A172 (cell line): ENCODE results near the gene VPS37D. TPM values are rescaled to one million over a fixed set of nuclear protein-coding genes. Genes with fewer than 3 reads are reported as not detected.
"Not testable (repeated sequence)": the region's sequence is repeated elsewhere in the genome, so short reads cannot be mapped to it uniquely, and the experiment has no call there.

ENCODE experiments used
- DNase-seq: peaks from one replicate; pipeline ENCODE4 v3.0.0-alpha.2; 2015; ENCODE audit warnings: low spot score
- total RNA-seq: library from RNA; depleted of rRNA; stranded (reverse); fragments of >200 nt; shearing (Covaris generic); gene quantifications from 2 replicates; pipeline ENCODE4 v1.2.3, GENCODE V29; 2014; rRNA removed

VPS37D gene
- total RNA-seq, 1 experiment from 2014 or later = 8.3 TPM

DNA sequence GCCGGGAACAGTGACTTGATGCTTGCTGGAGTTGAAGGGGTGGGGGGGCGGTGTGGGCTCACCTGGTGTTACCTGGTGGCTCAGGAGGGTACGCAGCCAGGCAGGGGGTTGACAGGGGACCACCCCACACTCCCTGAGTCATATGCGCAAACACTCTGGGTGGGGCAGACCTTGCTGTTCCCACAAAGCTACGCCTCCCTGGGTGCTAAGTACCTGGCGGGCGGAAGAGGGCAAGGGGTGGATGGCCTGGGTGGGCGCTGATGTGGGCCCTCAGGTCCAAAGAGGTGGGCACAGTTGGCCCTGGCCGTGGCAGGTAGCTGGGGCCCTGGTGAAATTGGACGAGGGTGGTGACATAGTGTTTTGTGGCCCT lies 37.9 kb downstream of the VPS37D start:
- peak; percentile 71 for DNase-seq

DNA sequence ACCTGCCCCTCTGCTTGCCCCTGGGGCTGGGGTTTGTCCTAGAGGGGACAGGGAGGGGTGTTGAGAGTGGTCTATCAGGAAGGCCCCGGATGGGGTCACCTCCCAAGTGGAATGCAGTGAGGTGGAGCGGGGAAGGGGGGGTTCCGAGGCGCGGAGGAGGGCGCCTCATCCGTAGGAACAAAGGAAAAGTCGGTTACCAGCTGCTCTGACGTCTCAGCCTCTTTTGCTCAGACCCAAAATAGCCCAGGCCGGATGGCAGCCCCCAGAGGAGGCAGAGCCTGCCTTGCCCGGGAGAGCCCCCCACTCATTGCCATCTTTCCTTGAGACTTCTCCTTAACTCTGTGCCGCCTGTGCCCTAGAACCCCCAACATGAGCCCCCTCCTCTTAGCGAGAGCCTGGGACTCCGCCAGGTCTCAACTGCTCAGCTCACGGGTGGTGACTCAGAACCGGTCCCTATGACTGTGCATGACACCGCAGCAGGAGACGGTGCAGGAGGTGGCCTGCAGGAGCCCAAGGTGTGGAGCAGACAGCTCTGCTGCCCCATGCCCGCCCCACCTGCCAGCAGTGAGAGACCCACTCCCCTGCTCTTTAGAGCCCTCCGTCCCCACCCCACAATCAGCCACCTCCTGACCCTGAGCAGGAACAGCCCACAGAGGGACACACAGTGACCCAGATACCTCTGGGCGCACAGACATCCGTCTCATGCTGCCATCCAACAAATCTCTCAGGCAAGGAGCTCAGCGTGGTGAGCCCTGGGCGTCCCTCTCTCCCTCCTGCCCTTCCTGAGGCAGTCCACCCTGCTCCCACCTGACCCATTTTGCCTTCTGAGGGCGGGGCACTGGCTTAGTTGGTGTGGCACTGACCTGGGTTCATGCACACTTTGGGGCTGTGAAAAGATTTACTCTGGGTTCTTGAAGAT lies 38.8 kb downstream of the VPS37D start:
- DNase-seq = peak; percentile 90

DNA sequence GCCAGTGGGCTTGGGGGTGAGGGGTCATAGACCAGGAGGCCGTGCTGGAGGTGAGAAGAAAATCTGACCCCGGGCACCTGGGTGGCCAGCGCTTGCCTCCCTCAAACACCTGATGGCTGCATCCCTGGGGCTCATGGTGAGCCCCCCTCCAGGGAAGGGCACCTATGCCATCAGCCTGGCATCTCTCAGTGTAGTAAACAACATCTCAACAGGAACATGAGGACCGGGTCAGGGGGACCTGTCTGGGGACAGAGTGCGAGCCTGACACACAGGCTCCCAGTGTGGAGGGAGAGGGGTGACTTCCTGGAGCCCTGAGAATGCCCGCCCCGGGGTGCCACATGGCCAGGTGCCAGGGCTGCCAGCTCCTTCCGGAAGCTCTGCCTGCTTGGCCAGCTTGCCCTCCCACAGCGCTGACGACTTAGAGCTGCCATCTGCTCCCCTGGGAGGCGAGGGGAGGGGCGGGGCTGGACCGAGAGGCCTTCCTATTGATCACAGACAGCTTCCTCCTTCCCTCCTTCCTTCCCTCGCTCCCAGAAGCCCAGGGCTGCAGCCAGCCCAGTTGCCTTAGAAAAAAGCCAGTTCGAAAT lies 39.5 kb downstream of the VPS37D start:
- DNase-seq = peak; percentile 100

DNA sequence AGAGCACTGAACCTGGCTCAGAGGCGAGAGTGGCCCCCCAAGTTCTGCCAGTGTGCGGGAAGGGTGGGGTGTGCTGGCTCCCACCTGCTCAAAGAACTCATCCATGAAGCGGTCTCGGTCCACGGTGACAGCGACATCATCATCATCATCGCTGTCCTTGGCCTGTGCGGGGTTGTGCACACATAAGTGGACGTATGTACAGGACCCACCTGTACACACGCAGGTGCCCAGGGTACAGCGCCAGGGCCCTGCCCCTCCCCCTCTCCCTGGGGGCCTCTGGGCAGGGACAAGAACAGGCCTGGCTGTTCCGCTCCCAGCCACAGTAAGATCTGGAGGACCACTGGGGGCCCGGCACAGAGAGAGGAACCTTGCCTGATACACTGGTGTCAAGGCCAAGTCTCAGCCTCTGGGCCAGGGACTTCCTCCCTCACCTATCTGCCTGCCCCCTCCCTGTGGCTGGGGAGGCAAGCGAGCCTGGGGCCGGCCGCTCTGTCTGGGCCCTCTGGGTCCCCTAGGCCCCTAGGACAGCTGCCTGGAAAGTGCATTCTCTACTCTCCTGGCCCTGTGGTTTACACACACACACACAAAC lies 41.4 kb downstream of the VPS37D start:
- no peak for DNase-seq

DNA sequence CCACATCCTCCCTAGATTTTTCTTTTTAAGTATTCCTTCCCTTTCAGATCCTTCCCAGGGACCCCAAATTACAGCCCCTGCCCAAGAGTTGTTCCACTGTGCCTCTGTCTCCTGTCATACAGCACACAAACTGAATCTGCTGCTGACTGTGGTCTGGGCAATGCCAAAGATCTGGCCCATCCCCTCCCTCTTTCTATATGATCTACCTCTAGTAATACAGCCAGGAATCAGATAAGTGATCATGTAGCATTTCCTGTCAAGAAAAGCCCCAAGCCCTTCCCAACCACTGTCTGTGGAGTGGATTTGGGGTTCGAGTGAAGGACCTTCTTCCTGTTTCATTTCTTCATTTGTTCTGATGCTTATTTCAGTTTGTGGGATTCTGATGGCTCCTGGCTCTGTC lies 45.1 kb downstream of the VPS37D start:
- DNase-seq = no peak

DNA sequence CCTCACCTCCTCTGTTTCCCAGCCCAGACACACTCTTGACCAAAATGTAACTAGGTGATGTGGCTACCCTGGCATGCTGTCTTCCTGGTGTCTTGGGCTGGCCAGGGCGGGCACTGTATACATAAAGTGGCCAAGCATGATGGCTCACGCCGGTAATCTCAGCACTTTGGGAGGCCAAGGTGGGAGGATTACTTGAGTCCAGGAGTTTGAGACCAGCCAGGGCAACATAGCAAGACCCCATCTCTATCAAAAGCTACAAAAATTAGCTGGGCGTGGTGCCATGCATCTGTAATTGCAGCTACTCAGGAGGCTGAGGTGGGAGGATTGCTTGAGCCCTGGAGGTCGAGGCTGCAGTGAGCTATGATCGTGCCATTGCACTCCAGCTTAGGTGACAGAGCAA lies 45.7 kb downstream of the VPS37D start:
- not testable (repeated sequence) for DNase-seq

DNA sequence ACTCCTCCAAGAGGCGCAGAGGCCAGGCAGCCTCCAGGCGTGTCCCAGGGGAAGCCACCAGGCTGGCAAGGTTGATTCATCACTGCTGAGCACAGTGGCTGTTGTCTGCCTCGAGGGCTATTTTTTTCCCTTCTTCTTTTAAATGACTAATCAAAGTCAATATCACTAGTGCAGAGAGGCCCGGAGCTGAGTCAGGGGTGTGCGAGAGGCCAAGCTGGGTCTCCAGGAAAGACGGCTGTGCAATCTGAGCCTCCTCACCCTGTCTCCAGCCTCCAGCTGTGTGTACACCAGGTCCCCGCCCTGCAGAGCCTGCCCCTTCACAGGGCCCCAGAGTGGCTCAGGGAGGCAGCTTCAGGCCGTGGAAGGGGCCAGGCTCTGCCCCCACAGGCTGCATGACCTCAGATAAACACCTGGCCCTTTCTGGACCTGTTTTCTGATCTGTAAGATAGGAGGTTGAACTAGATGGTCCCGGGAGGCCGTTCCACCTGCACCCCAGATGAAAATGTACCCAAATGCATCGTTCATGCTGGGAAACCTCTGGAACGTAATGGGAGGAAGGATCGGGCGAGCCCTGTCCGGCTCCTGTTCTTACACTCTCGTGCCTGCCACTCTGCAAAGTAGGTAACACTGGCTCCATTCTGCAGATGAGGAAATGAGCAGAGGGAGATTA lies 48.2 kb downstream of the VPS37D start:
- DNase-seq = peak; percentile 99

DNA sequence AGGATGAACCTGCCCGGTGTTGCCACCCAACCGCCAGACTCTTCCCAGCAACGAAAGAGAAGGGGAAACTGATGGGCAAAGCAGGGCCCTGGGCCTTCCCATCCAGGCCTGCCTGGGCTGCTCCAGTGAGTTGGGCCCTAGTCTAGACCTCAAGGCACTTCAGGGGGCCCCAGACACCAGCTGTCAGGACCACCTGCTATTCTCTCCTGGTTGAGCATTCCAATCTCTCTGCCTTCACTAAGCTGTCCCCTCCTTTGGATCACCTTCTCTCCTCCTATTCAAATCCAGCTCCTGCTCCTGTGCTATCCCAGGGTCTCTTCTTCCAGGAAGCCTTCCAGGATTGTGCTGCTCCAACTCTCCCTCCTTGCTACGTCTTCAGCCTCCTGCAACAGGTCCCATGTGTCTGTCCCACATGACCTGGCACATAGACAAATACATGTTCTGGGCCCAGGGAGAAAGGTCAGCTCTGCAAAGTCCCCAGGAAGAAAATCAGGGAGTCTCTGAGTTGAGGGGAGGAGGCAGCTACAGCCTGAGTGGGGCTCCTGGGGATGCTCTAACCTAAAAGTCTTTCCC lies 48.8 kb downstream of the VPS37D start:
- DNase-seq = no peak

DNA sequence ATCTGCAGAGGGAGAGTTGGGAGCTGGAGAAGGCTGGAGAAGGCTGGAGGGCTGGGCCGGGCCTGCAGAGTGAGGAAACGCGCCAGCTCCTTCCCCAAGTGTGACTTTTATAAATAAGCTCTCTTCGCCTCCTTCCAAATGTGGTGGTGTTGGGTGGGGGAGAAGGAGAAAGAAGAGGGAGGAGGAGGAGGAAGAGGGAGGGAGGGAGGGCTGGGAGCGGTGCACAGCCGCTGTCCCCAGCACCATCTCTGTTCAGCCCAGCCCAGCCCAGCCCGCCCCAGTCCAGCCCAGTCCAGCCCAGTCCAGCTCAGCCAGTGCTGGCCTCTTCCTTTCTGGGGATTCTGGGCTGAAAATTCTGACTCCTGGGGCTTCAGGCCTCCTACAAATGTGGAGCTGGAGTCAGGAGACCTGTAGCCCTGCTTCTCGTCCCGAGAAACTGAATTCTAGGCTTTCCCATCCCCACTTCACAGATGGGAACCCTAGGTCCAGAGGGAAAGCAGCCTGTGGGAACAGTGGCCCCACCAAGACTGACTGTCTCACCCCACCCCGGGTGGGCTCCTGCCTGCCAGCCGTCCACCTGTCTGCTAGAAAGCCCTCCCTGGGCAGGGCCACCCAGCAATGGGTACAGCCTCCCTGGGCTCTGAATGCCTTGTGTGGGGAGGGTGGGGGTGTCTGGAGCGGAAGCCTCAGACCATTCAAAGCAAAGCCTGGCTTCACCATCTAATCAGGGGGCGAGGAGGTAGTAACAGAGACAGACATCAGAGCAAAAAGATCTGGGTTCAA lies 49.6 kb downstream of the VPS37D start:
- DNase-seq = peak; percentile 47

DNA sequence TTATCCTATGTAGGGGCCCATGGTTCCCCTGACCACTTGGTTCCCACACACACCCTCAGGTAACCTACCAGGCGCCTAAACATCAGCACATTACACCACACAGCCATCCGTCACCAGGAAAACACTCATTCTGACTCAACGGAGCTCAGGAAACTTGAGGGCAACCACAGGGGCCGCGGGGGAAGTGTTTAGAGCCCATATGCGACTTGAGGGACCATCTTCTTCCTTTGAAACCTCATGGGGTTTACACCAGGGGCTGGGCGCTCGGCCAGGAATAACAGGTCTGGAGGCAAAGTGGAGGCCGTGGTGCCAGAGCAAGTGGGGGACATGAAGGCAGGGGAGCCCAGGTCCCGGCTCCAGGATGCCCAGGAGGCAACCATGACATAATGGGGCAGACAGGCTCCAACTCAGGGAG lies 50.4 kb downstream of the VPS37D start:
- DNase-seq = peak; percentile 98

DNA sequence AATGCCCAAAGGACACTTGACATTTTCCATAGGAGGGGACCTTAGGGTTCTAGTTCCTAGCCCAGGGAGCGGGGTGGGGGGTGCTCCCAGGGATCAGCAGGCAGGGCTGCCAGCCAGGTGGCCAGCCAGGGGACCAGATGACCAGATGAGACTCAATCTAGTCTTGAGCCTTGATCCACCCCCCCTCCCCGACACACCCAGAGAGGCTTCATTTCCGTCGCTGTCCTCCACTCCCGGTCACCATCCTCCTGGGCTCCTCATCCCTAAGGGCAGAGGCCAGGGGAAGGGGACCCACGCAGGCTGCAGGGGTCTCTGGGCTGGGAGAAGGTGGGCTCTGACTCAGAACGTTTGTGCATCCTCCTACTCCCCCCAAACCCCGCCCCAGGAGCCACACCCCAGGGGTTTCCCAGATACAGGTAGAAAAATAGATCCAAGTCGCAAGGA lies 50.8 kb downstream of the VPS37D start:
- DNase-seq = peak; percentile 78

DNA sequence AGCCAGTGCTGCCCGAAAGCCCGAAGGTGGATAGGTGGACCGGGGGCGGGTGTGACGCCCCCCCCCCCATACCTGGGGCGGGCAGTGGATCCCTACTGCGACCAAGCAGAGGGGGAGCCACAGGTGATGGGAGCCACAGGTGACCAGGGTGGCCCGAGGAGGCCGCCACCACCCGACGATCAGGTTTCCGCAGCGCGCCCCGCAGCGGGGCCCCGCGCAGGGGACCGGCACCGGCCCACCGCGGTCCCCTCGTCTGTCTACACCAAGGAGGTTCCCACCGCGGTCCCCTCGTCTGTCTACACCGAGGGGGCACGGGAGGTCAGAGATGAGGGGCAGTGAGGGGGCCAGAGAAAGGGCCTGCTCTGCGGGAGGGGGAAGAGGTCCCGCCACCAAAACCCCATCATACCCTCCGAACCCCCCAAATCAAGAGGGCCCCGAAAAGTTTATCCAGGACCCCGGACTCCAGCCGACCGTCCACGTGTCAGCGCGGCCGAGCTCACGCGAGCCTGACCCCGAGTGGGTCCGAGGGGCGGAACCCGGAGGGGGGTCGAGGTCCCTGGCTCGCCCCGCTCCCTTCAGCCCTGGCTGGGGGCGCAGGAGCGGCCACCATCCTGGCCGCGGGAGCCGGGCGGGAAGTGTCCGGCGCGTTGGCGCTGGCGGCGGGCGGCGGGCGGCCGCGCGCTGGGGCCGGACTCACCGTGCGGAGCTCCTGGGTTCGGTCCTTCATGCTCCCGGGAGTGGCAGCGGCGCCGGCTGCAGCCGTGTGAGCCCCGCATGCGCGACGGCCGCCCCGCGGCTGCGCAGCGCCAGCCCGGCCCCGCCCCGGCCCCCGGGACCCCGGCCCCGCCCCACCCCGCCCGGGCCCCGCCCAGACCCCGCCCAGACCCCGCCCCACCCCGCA lies 51.5 kb downstream of the VPS37D start, which contains the start of gene STX1A:
Gene STX1A (minus strand): TSS at position 765 of the 901 bp plus-strand sequence. CDS start 38 bp downstream, at position 727.
- peak; percentile 51 for DNase-seq

DNA sequence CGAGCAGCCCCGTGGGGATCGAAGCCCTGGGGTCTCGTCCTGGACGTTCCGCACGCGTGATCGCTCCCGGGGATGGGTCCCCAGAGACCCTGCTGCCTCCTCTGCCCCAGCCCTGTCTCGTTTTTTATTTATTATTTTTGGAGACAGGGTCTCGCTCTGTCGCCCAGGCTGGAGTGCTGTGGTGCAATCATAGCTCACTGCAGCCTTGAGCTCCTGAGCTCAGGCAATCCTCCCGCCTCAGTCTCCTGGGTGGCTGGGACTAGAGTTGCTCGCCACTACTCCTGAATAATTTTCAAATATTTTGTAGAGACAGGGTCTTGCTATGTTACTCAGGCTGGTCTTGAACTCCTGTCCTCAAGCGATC lies 52.2 kb downstream of the VPS37D start:
- DNase-seq = no peak

DNA sequence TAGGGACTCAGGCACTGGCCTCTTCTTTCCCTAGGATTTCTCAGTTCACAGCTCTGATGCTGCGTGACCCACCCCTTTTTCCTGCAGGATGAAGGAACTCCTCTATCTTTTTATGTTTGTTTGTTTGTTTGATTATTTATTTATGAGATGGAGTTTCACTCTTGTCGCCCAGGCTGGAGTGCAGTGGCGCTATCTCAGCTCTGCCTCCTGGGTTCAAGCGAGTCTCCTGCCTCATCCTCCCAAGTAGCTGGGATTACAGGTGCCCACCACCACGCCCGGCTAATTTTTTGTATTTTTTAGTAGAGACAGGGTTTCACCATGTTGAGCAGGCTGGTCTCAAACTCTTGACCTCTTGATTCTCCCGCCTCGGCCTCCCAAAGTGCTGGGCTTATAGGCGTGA lies 52.8 kb downstream of the VPS37D start:
- not testable (repeated sequence) for DNase-seq

DNA sequence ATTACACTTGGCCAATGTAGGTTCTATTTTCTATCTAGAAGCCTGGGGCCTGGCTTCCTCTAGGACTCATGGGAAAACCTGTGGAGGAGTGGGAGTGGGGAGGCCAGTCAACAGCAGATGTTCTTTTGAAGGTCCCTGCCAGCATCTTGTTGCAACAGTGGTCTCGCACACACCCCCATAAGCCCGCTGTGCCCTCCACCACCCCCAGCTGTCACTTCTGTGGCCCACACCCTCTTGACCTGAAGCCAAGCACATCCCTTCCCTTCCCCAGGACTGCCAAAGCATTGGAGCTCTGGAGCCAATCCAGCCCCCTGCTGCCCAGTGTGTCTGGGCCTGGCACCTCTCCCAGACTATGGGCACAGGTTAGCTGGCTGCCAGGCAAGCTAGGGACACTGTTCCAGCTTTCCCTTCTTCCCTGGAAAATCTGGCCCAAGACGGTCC lies 53.8 kb downstream of the VPS37D start:
- DNase-seq = peak; percentile 87

Other genes with a start within 250 kb of the VPS37D start
- 1.8 and 4.0 TPM in 2 replicates for gene FZD9, start 234.1 kb upstream of the VPS37D start, total RNA-seq
- 123 and 148 TPM in 2 replicates for gene BAZ1B, start 145.5 kb upstream of the VPS37D start, total RNA-seq
- gene BCL7B, start 110.1 kb upstream of the VPS37D start, total RNA-seq = 50.5 and 65.2 TPM in 2 replicates
- 53.0 and 70.7 TPM in 2 replicates for gene TBL2, start 89.3 kb upstream of the VPS37D start, total RNA-seq
- not detected in 2 replicates for gene MLXIPL, start 43.3 kb upstream of the VPS37D start, total RNA-seq
- gene DNAJC30, start 15.6 kb downstream of the VPS37D start, total RNA-seq = 1.4 and 2.5 TPM in 2 replicates
- 129 and 138 TPM in 2 replicates for gene BUD23, start 15.8 kb downstream of the VPS37D start, total RNA-seq
- 18.6 and 30.2 TPM in 2 replicates for gene STX1A, start 51.8 kb downstream of the VPS37D start, total RNA-seq
- 35.9 and 46.9 TPM in 2 replicates for gene ABHD11, start 71.0 kb downstream of the VPS37D start, total RNA-seq
- not detected in 2 replicates for gene CLDN3, start 102.4 kb downstream of the VPS37D start, total RNA-seq
- gene CLDN4, start 163.2 kb downstream of the VPS37D start, total RNA-seq = 31.4 and 35.4 TPM in 2 replicates
- 2.3 and 3.1 TPM in 2 replicates for gene METTL27, start 174.7 kb downstream of the VPS37D start, total RNA-seq
- gene TMEM270, start 193.3 kb downstream of the VPS37D start, total RNA-seq = 0.52 and 1.7 TPM in 2 replicates